ENCODE data around the gene MEX3A. TPM values are rescaled to one million over a fixed set of nuclear protein-coding genes. Genes with fewer than 3 reads are reported as not detected.

MEX3A gene
- total and polyA plus RNA-seq, 2 of the 8 experiments (the other 6 are each of a cell fraction or from before 2014, with no cell fraction given), result 34.1 to 52.4 TPM

DNA sequence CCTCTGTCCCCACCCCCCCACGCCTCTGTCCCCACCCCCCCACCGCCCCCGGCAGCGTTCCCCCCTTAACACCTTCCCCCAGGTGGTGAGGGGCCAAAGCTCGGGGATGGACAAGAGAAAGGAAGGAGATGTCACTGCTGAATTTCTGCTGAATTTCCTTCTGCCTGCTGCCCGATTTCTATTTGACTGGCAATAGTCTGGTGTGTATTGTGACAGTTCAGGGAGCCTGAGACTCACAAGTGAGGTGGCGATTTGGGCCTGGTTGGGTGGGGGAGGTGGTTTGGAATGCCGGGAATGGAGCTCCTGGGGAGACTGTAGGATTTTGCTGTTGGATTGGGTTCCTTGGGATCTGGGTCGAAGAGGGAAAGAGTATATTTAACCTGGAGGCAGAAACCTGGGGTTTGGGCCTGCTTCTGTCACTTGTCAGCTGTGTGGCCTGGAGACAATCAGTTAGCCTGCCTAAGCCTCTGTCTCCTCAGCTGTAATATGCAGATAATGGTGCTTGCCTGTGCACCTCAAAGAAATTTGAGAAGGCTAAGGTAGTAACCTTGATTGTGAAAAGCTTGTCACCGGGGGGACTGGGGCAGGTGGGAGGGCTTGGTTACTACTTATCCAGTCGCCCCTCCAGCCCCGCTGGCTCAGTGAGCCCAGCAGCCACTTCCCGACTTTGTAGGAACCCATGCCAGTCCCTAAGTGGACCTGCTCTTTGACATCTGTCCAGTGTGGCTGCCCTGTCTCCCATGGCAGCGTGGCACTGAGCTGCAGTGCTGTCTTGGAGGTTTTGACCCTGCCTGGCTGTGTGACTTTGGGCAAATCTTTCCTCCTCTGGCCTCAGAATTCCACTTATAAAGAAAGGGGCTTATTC, 24.6 kb upstream of the MEX3A start (continued):
- TF ChIP-seq RAD21 (IDR thresholded peaks at IDR 0.05 in 1 of 2, conservative IDR thresholded peaks at IDR 0.05 in 1 of 2; ENCODE audit: low read depth in 2 of 2, low read length in 2 of 2), result peak in 1 of 2 experiments; percentile 16; a peak in 2 of 4 replicates
- 0 out of 2 replicates have a peak, but pooled peaks have one; percentile 41 for TF ChIP-seq YY1 (IDR thresholded peaks at IDR 0.05; ENCODE audit: low read depth, low read length)
- no peak for TF ChIP-seq SRF (IDR thresholded peaks at IDR 0.05; ENCODE audit: low read depth, low read length)
- no peak for TF ChIP-seq BRCA1 (IDR thresholded peaks at IDR 0.05; ENCODE audit: low read depth, low read length)
- TF ChIP-seq SIN3A (conservative IDR thresholded peaks at IDR 0.05 in 1 of 2, IDR thresholded peaks at IDR 0.05 in 1 of 2; ENCODE audit: low read depth in 1 of 2, low read length in 2 of 2), result peak; percentile 95 to 97
- no peak for TF ChIP-seq POLR2A (IDR thresholded peaks at IDR 0.05; ENCODE audit: control extremely low read depth in 1 of 2, low read depth in 2 of 2, low read length in 2 of 2)
- TF ChIP-seq EZH2 (IDR thresholded peaks at IDR 0.05; ENCODE audit: low read depth, low read length, severe bottlenecking), result no peak
- TF ChIP-seq HDAC2 (IDR thresholded peaks at IDR 0.05; ENCODE audit: borderline replicate concordance in 1 of 2, low read depth in 2 of 2, low read length in 2 of 2), result peak; percentile 28 to 74; a peak in 2 of 4 replicates
- no peak for TF ChIP-seq RBBP5 (IDR thresholded peaks at IDR 0.05; ENCODE audit: borderline replicate concordance, low read depth, low read length)
- TF ChIP-seq SIRT6 (IDR thresholded peaks at IDR 0.05; ENCODE audit: low read length), result no peak
- no peak for TF ChIP-seq SUZ12 (IDR thresholded peaks at IDR 0.05; ENCODE audit: low read length)
- no peak for TF ChIP-seq ZNF274 (IDR thresholded peaks at IDR 0.05; ENCODE audit: borderline replicate concordance, extremely low read depth, low read length)
- no peak for TF ChIP-seq RNF2 (IDR thresholded peaks at IDR 0.05; ENCODE audit: borderline replicate concordance, low read depth, low read length, missing control alignments, poor library complexity, severe bottlenecking)
- TF ChIP-seq ASH2L (IDR thresholded peaks at IDR 0.05; ENCODE audit: low read length), result peak; percentile 25
- TF ChIP-seq CBX5 (IDR thresholded peaks at IDR 0.05; ENCODE audit: low read depth, low read length), result no peak
- no peak for TF ChIP-seq SP4 (IDR thresholded peaks at IDR 0.05; ENCODE audit: low read length)
- no peak for TF ChIP-seq BACH1 (IDR thresholded peaks at IDR 0.05; ENCODE audit: low read length)
- TF ChIP-seq MAX (IDR thresholded peaks at IDR 0.05), result no peak; the same call in 1 of the 2 replicates
- TF ChIP-seq CTBP2 (IDR thresholded peaks at IDR 0.05; ENCODE audit: borderline replicate concordance, insufficient read depth, insufficient read length, low read length), result no peak
- TF ChIP-seq SIX5 (IDR thresholded peaks at IDR 0.05; ENCODE audit: low read depth, low read length), result no peak
- no peak for TF ChIP-seq KDM1A (IDR thresholded peaks at IDR 0.05; ENCODE audit: borderline replicate concordance, low read length)

Measured in H1 (cell line).